ENCODE results near the gene AGBL2. TPM values are rescaled to one million over a fixed set of nuclear protein-coding genes. Genes with fewer than 3 reads are reported as not detected.
A peak's percentile ranks its signal among the peaks of the same experiment; 100 is the strongest.

Gene AGBL2
- total and polyA plus RNA-seq, 2 donors (not counting 3 experiments of a cell fraction or from before 2014, with no cell fraction given), result 0.08 to 0.86 TPM

GRCh38 chr11:47716692-47717091 is 1.5 kb upstream of the AGBL2 start:
- CTCF ChIA-PET, result interaction anchor here (0.9 kb wide), 1 partner anchor 250 kb away, joined by 3 read pairs; no protein-coding TSS in a partner anchor
- no peak overlapping the region for H3K9ac ChIP-seq (replicated peaks; ENCODE audit: extremely low read depth, insufficient read depth, low read length)
- dilution Hi-C loops (cut with MboI; ENCODE audit: extremely low pct_ligation_motif_present, low sequenced_read_pairs), result no loop called here
- peak; percentile 28 for FAIRE-seq
- peaks cover 4 to 10% of the 10 kb centered on the region in 2 experiments for H3K36me3 ChIP-seq (ENCODE audit: control insufficient read depth in 2 of 2, extremely low read depth in 1 of 2, insufficient read depth in 2 of 2, low read length in 2 of 2)
- POLR2A ChIA-PET, result interaction anchor here (0.5 kb wide), 1 partner anchor 23 kb away, joined by 3 read pairs; no protein-coding TSS in a partner anchor
- H3K79me2 ChIP-seq (ENCODE audit: control insufficient read depth, insufficient read depth, low read length), result no peaks in the 10 kb centered on the region
- H2AFZ ChIP-seq (ENCODE audit: low read depth, low read length), result no peak overlapping the region
- BruUV-seq (replicated peaks), result TSS peak; percentile 50
- H4K20me1 ChIP-seq (replicated peaks; ENCODE audit: control insufficient read depth, extremely low read depth, insufficient read depth, low read length), result no peaks in the 10 kb centered on the region
- no peak for TF ChIP-seq CTCF (IDR thresholded peaks at IDR 0.05; ENCODE audit: extremely low read depth in 1 of 2, insufficient read depth in 1 of 2, low read depth in 1 of 2, low read length in 2 of 2)
- TF ChIP-seq MAX (IDR thresholded peaks at IDR 0.05; ENCODE audit: insufficient read depth, insufficient read length), result no peak
- TF ChIP-seq POLR2AphosphoS5 (IDR thresholded peaks at IDR 0.05; ENCODE audit: insufficient read depth, low read depth, low read length), result no peak
- no peak for TF ChIP-seq JUN (IDR thresholded peaks at IDR 0.05; ENCODE audit: borderline replicate concordance, insufficient read depth, insufficient read length, low read depth)
- TF ChIP-seq FOS (IDR thresholded peaks at IDR 0.05; ENCODE audit: borderline replicate concordance, insufficient read depth, low read length), result no peak
- TF ChIP-seq EZH2 (IDR thresholded peaks at IDR 0.05; ENCODE audit: borderline replicate concordance, low read depth, low read length, severe bottlenecking), result no peak
- TF ChIP-seq POLR2A (IDR thresholded peaks at IDR 0.05; ENCODE audit: low read depth, low read length), result no peak
- TF ChIP-seq GATA2 (IDR thresholded peaks at IDR 0.05; ENCODE audit: insufficient read depth, insufficient read length, low read depth, low read length), result no peak
- no peak for TF ChIP-seq MYC (IDR thresholded peaks at IDR 0.05; ENCODE audit: low read depth, low read length)
- no peaks in the 10 kb centered on the region for H3K9me3 ChIP-seq (replicated peaks; ENCODE audit: control insufficient read depth, insufficient read depth, low read length)
- H3K27me3 ChIP-seq (ENCODE audit: control insufficient read depth in 2 of 2, insufficient read depth in 2 of 2, low read length in 2 of 2), result no peaks in the 10 kb centered on the region
- no peak overlapping the region for H3K4me2 ChIP-seq (ENCODE audit: insufficient read depth, low read length)
- no peaks in the 10 kb centered on the region for H3K9me1 ChIP-seq (replicated peaks; ENCODE audit: control insufficient read depth, extremely low read depth, insufficient read depth, low read length)
- H3K4me3 ChIP-seq (replicated peaks in 1 of 3; ENCODE audit: insufficient read depth in 1 of 3, low read depth in 1 of 3, low read length in 3 of 3), result no peak overlapping the region
- no peak for DNase-seq (ENCODE audit: low read depth, low spot score)
- peaks cover 3% of the 10 kb centered on the region for H3K4me1 ChIP-seq (ENCODE audit: control insufficient read depth, extremely low read depth, insufficient read depth, low read length)
- intact Hi-C loops (cut with micrococcal nuclease), result no loop called here
- no peak overlapping the region for H3K27ac ChIP-seq (ENCODE audit: insufficient read depth, low read depth, low read length)
